HG02588 (cell line): ENCODE results near the gene CPA4.
"Not testable (repeated sequence)": the region's sequence is repeated elsewhere in the genome, so short reads cannot be mapped to it uniquely, and the experiment has no call there.

ENCODE experiments used
- ATAC-seq: cut with Tn5 transposase; IDR thresholded peaks from one replicate; pipeline ENCODE4 v1.9.1; 2021; ENCODE audit warnings: mild to moderate bottlenecking, moderate library complexity; ENCODE audit not compliant: unreplicated experiment

The CPA4 gene, protein sequence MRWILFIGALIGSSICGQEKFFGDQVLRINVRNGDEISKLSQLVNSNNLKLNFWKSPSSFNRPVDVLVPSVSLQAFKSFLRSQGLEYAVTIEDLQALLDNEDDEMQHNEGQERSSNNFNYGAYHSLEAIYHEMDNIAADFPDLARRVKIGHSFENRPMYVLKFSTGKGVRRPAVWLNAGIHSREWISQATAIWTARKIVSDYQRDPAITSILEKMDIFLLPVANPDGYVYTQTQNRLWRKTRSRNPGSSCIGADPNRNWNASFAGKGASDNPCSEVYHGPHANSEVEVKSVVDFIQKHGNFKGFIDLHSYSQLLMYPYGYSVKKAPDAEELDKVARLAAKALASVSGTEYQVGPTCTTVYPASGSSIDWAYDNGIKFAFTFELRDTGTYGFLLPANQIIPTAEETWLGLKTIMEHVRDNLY

DNA sequence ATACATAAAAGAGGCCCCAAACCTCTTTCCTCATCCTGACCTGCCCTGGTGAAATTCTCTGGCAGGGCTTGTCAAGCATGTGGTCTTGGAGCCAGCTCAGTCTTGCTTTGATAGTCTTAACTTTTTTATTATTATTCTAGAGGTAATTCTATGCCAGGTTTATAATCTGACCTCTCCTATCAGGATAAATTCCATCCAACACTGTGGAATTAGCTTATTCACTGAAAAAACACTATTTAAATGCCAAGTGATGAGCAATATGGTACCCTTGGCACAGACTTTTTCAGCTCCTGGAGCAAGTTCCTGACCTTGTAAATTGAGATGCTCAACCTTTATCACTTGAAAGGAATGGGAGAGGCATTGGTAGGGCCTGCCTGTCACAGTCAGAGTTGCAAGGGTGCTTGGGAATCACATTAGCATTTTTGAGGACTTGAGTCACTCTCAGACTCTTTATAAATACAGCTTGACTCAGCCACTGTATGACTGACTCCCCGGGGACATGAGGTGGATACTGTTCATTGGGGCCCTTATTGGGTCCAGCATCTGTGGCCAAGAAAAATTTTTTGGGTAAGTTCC, at the start of gene CPA4:
Gene CPA4 (plus strand): TSS at position 480 of the 576 bp plus-strand sequence. CDS start 20 bp downstream, at position 500.
- ATAC-seq, result no peak

DNA sequence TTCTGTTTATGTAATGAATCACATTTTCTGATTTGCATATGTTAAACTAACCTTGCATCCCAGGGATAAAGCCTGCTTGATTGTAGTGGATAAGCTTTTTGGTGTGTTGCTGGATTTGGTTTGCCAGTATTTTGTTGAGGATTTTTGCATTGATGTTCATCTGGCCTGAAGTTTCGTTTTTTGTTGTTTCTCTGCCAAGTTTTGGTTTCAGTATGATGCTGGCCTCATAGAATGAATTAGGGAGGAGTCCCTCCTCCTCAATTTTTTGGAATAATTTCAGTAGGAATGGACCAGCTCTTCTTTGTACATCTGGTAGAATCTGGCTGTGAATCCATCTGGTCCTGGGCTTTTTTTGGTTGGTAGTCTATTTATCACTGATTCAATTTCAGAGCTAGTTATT, 49.5 kb upstream of the CPA4 start:
- ATAC-seq, result not testable (repeated sequence)

- not testable (repeated sequence) for ATAC-seq
These were observed 46.5 kb upstream of the CPA4 start for GRCh38 chr7:130246491-130246890.

DNA sequence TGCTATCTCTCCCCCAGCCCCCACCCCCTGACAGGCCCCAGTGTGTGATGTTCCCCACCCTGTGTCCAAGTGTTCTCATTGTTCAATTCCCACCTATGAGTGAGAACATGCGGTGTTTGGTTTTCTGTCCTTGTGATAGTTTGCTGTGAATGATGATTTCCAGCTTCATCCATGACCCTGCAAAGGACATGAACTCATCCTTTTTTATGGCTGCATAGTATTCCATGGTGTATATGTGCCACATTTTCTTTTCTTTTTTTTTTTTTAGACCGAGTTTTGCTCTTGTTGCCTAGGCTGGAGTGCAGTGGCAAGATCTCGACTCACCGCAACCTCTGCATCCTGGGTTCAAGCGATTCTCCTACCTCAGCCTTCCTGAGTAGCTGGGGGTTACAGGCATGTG, 44.1 kb upstream of the CPA4 start:
- not testable (repeated sequence) for ATAC-seq

- not testable (repeated sequence) for ATAC-seq
These were observed 43.3 kb upstream of the CPA4 start for GRCh38 chr7:130249626-130250025.

GRCh38 chr7:130254555-130254954, 38.4 kb upstream of the CPA4 start:
- ATAC-seq, result no peak

DNA sequence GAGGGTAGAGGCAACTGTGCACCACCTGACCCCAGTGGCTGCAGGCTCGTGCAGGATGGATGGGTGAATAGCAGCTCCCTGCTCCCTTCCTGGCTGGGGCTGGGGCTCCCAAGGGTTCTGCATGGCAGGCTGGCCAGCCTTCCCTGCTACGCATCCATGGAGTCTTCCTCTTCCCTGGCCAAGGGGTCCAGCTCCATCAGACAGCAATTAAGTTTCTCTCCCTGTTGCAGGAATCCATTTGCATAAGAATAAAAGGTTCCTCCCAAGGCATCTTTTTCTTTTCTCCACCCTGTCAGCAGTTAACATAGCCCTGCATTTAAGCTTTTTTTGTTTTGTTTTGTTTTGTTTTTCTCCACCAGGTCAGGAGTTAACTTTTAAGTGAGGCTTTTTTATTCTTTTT, 36.3 kb upstream of the CPA4 start:
- ATAC-seq, result no peak

DNA sequence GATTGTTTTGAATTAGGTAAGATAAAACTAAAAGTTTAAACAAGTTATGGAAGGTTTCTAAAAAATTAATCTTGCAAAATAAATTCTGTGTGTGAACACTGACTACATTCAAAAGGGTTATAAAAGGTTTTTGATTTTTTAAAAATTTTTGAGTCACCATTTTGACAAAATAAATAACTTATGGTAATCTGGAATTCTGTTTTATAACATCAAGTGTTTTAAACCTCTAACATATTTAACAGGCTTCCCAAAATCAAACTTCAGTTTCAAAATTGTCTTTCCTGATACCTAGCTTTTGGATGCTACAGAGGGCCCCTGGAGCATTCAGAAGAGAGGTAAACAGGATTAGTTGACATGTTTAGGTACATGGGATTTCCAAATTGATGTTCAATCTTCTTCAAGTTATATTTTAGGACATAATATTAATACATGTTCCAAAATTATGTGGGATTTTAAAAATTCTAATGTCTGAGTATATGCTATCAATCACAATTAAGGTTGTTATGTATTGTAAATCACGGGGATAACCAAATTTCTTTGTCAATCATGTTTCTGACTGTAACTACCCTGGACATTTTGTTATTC, 34.4 kb upstream of the CPA4 start:
- no peak for ATAC-seq

DNA sequence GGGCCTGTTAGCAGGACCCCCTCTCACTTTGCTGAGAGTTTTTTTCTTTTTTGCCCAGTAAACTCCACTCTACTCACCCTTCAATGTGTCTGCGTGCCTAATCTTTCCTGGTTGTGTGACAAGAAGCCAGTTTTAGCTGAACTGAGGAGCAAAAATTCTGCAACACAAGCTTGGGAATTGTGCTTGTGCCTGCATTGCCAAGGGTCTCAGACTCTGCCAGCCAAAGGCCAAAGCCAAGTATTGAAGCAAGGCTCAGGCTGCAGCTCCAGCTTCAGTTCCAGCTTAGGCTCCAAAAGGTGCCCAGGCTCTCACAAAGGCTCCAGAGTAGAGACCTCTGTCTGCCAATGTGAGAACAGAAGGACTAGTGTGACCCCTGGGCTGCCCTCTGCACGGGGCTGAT, 30.5 kb upstream of the CPA4 start:
- ATAC-seq, result no peak

- ATAC-seq, result no peak
These were observed 29.8 kb upstream of the CPA4 start for GRCh38 chr7:130263130-130263529.

- ATAC-seq, result no peak
These were observed 26.6 kb upstream of the CPA4 start, which contains the start of gene CPA2 for GRCh38 chr7:130266258-130266960. Gene CPA2, plus strand, starts transcription at chr7:130266863. Its CDS starts 19 bp downstream, at chr7:130266882.

DNA sequence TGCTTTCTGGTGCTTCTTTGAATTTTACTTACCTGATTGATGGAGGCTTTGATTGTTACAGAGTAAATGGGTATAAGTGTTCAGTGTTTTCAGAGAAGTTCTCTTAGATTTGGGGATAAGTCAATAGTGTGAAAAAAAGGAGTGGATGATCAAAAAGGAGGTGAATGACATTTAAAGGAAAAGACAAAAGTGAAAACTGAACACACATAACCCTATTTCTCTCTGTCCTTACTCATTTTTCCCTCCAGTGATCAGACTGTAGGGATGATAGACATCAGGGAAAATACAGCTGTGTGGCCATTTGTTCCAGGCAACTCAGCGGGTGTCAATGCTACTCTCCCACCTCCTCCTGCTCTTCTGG, 26.0 kb upstream of the CPA4 start:
- no peak for ATAC-seq

DNA sequence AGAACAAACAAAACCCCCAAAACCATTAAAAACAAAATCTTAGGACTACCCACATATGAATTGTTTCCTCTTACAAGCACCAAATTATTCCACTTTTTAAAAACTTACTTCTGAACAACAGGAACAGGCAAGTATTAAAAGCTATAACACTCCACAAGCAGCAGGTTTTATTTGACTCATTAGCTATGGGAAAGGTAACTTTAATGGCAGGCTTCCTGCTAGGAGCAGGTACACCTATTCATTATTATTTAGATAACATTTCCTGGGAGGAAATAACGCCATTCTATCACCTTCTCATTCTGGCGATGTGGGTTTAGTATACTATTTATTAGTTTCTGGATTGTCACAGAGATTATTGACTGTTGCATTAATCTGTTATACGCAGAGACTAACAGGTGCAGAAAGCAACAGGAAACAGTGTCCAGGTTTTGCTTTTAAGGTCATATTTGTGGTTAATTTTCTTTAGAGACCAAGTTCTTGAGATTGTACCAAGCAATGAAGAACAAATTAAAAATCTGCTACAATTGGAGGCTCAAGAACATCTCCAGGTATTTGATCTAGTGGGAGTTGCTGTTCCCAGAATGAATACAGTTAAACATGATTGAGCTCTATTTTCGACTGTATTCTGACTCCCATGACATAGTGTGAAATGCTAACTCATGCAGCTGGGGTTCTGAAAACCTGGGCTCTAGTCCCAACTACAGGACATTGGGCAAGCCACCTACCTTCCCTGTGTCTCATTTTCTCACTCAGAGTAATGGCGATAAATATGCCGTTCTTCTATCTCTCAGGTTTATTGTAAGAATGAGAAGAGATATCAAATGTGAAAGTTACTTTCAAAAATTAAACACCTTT, 24.3 kb upstream of the CPA4 start:
- no peak for ATAC-seq

DNA sequence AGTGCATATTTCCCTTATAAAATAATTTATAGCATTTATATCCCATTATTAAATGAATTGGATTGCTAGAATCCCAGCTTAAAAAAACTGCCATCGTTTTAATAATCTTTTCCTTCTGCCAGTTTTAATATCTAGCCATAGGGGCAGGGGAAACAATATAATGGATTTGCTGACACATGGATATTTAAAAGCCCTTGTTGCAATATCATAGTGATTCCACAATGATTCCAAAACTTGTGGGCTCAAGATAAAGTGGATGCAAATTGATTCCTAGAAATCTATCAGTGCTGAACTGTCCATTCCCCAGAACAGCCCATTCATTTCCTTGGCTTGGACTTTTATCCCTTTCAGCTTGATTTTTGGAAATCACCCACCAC, 23.7 kb upstream of the CPA4 start:
- ATAC-seq, result no peak

DNA sequence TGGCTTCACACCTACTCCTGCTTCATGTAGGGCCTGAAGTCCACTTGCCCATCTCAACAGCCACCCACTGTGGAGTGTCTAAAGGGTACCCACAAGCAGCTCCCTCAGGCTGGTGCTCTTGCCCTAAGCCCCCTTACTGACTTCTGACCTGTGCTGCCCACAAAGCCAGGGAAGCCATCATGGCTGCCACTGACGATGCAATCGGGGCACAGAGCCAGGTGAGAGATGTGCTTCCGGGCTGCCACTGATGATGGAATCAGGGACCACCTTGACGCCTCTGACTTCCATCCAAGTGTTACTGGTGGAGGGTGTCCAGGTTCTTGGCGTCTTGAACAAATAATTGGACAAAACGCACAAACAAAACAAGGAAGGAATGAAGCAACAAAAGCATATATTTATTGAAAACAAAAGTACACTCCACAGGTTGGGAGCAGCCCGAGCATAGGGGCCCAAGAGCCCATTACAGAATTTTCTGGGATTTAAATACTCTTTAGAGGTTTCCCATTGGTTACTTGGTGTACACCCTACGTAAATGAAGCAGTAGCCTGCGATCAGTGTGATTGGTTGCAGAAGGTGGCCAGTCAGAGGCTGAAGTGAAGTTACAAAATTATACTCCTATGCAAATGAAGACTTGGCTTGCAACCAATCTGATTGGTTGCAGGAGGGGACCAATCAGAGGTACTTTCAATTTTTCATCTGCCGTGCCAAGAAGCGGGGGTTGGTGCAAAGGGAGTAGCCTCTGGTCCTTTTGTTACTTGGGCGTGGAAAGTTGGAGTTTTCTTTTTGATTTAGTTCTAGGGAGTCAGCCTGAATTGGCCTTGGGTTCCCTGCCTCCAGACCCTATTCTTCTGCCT, 21.8 kb upstream of the CPA4 start:
- no peak for ATAC-seq

- ATAC-seq, result no peak
These were observed 20.4 kb upstream of the CPA4 start for GRCh38 chr7:130272381-130273080.

GRCh38 chr7:130273081-130273932, 19.7 kb upstream of the CPA4 start:
- ATAC-seq, result no peak

DNA sequence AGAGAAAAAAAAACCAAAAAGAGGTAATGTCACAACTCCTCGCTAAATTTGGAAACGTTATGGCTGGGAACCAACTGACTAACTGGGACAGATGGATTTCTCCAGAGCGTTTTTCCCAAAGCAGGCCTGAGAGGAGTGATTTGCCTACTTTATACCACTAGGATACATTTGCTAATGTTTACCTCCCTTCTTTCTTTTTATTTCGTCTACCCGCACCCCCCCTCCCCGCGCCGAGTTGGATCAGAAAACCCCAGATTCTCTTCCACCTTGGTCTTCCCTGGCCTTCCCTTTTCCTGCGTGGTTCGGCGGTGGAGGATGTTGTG, 19.1 kb upstream of the CPA4 start:
- no peak for ATAC-seq
